Fibroblast of the conjunctiva (primary cell): Measurements from ENCODE around the gene VEGFA.

Experiments used
- DNase-seq: peaks from one replicate; pipeline ENCODE4 v3.0.0-alpha.2; 2010; ENCODE audit warnings: low read depth

VEGFA gene

DNA sequence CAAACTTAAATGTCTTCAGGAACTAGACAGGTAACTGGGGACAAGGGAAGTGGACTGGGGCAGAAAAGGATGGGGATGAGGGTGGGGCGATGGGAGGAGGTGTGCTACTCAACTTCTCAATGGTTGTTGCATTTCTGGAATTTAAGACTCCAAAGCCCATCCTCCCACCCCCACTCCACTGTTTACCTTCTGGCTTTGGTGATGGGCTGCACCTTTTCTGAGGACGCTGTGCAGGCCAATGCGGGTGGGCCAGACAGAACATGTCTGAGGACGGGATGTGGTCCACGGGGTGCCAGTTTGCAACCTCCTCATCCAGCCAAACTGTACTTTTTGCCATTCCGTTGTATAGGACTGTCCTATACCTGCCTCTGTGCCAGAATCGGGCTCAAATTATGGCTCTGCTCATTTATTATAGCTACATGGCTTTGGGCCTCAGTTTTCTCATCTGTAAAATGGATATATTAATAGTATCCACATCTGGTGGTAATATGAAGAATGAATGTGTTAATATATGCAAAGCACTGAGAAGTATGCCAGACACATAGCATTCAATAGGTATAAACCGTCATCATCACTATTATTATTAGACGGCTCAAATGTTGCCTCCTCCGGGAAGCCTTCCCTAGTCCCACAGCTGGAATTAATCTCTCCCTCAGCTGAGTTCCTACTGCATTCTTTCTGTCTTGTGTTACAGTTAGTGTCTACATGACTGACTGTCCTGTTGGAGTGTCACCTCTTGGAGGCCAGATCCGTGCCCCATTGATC is 31.0 kb upstream of the VEGFA start:
- DNase-seq: no peak

DNA sequence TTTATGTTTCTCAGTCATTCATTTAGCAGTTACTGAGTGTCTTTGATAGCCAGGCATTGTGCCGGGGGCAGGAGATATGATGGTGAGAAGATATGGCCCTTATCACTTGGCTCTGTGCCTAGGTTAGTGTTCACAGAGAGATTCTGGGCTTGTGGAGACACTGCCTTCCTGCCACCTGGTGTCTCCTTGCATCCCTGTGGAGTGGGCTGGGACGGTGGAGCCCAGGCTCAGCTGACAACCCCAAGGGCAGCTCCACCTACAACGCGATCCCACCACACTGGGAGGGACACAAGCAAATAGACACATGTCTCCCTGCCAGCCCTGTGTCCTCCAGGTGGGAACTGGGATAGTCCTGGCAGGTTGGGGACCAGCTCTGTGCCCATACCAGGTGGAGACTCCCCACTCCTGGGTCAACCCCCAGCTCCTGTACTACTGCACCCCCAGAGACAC is 30.3 kb upstream of the VEGFA start:
- no peak for DNase-seq

DNA sequence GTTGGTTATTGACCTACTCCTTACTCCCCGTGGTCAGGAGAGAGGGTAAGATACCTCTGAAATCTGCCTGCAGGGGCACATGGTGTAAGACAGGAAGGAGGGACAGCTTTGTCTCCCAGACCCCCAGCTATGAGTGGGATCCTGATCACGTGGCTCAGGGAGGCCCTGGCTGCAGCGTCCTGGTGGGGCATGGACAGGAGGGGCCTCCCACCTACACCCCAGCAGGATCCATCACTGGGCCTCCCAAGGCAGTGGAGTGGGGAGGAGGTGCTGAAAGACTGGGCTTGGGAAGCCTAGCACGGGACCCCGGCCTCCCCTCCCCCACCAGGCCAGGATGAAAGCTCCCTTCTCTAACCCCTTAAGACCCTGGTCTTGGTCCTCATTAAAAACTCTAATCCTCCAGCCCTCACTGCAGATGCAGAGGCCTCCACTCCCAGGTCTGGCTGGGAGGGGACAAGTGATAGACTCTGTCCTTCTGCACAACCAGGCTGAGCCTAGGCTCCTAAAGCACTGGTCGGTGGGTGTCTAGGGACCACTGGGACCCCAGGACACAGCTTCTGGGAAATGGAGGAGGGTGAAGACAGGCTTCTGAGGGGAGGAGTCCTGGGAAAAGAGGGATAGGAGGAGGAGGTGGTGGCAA is 29.6 kb upstream of the VEGFA start:
- no peak for DNase-seq

DNA sequence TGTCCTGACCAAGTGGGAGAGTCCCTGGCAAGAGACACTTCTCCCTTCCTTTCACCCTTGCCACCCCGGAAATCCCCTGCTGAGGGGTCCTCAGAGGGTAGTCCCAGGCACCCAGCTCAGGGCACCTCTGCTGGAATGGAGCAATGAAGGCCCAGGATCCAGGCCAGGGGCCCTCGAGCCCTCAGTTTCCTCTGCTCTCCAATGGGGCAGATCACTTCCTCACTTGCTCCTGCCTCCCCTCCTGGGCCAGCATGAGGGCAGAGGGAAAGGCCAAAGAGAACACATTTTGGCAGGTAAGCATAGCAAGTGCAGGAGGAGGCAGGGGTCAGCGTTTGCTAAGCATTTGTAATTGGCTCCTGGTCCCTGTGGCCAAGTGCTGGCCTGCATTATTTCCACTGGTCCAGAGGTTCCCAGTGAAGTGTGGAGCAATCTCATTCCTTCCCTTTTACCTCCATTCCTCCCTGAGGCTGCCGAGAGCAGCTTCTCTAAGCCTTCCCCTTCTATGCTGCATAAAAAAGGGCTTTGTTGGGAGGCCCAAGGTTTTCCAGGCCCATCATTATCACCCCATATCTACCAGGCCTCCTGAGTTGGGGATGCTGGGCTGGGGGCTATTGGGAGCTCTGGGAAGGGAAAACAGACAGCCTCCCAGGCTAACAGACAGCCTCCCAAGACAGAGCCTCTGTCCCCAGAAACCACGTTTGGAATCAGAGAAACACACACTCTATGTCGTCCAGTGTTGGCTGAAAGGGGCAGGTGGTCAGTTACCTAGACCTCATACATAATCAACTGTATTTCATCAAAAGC is 28.8 kb upstream of the VEGFA start:
- no peak for DNase-seq

DNA sequence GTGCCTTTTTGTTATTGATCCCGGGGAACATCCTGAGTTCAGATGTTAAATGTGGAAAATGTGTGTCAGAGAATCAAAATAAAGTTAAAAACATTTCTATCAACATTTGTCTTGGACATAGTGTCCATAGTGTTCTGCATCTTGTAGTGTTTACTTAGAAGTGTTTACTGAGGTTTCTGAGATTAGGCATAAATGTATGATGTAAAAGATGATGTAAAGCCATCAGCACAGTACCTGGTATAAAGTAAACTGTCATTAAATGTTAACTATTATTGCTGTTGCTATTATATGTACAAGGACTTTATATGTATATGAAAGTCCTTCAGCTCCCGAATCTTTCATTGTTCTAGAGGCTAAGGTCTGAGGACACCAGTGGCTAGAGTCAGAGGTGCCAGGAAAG is 28.2 kb upstream of the VEGFA start:
- DNase-seq: no peak

DNA sequence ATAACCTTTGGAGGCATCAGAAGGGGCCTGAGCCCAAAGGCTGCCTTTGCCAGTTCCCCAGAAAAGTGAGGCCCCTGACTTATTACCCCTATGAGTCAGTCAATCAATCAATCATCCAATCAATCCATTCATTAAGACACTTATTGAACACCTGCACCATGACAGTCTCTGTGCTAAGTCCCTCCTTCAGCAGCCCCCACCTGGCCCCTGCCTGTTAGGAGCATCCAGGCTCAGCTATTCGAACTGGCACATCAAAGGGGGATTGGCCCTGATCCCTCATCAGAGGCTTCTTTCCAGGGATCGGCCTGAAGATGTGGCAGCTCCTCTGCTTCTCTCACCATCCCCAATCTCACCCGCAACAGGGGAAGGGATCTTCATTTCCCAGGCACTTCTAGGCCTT is 27.7 kb upstream of the VEGFA start:
- DNase-seq: no peak

DNA sequence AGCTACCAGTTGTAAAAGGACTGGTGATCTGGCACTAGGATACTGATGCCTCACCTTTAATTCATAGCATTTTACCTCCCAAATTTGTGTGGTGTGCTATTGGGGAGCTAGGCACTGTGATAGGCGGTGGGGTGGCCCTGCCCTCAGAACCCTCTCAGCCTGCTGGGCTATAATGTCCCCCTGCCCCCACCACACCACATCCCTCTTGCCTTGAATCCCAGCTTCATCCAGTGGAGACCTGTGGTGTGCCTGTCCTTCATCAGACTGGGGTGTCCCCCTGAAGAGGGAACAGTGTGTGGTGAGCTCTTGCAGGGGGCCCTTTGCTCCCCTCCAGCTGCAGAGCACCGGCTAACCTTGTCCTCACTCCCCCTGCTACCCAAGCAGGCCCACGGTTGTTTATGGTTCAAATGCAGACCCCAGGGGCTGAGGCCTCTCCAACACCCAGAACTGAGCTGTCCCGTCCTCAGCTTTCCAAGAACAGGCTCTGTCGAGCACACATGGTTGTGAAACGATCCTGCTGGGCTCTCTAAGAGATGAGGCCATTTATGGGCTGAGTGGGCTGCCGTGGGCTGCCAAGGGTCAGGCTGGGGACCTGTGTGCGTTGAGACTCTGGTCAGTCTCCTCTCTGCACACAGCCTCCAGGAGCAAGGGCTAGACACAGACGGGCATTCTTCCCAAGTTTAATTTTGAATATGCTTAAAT is 26.9 kb upstream of the VEGFA start:
- no peak for DNase-seq

DNA sequence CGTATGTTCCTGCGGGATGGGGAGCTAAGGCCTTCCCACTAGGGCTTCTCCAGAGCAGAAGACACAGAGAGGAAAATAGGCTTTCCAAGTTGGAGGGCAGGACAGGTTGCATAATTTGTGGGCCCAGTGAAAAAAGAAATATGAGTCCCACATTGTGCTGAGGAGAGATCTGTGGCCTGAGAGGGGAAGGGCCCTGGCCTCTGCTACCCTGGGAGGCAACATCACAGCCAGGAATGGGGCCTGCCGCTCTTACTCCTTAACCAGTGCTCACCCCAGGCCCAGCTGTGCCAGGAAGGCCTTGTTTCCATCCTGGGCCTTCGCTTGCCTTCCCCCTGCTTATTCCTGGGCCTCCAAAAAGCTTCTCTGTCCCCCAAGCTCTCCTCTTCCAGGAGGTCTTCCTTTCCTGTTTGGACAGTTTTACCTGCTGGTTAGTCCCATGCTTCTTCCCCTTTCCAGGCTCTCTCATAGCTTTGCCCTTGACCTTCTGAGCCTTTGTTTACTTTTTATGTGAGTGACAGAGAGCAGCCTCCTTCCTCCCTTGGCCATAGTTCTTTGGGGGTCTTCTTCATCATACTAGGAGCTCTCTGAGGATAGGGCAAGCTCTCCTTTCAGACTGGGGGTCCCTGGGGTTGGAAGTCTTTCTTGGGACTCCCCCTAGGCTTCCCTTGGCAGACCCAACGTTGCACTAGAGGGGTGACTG is 26.2 kb upstream of the VEGFA start:
- no peak for DNase-seq

DNA sequence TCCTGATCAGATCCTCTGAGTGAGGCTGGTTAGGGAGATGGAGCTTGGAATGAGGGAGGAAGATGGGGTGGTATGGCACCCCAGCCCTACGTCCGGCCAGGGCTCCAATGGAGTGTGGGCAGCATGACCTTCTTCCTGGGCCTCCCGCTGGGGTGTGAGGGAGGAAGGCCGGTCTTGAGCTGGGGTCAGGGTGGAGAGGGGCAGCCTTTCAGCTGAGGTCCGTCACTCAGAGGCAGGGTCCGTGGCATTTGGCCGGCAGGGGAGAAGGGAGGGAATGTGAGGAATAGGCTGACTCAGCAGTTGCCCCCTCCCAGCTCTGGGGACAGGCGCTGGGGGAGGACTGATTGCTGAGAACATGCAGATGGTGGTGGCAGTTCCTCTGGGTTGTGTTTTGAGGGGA is 25.5 kb upstream of the VEGFA start:
- no peak for DNase-seq

DNA sequence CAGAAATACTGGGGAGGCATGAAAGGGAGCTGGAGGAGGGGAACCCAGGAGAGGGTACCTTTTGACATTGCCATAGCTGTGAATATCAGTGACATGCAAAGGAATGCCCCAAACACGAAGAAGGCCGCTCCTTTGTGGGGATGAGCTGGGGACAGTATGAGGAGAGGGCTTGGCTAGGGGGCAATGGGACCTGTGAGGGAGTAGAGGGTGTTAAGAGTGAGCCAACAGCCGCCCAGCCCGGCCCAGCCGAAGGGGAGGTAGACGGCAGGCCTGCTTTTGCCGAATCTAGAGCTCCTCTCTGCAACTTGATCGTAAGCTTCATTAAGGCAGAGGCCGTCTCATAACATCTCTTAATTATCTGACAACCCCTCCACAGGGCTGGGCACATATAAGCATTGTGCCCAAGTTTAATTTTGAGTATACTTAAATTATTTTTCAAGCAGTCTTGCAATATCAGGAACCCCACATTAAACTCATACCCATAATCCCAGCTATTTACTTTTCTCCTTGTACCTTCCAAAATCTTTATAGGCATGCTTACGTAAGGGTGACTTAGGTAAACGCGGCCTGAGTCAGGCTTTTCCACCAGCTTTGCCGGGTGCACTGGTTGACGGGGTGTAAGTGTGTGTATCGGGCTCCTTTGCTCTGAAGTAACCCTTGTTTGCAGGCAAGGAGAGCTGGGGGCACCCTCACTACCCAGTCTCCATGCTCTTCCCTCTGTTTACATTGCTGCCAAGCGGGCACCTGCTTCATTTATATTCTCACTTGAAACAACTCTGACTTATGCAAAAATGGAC is 24.9 kb upstream of the VEGFA start:
- no peak for DNase-seq

DNA sequence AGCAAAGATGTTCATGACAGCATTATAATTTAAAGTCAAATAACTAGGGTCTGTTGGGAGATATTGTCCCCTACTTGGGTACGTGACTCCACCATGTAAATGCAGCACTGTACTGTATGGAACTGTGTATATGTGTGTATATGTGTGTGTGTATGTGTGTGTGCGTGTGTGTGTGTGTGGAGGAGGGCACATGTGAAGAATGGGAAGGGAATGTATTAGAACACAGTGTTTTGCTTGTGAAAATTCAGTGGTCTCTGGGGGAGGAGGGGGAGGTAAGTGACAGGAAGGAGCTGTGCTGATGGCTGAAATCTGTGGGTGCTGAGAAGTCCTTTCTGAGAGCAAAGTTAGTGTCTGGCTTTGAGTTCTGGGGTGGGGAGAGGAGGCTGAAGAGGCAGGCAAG is 23.9 kb upstream of the VEGFA start:
- DNase-seq: no peak

DNA sequence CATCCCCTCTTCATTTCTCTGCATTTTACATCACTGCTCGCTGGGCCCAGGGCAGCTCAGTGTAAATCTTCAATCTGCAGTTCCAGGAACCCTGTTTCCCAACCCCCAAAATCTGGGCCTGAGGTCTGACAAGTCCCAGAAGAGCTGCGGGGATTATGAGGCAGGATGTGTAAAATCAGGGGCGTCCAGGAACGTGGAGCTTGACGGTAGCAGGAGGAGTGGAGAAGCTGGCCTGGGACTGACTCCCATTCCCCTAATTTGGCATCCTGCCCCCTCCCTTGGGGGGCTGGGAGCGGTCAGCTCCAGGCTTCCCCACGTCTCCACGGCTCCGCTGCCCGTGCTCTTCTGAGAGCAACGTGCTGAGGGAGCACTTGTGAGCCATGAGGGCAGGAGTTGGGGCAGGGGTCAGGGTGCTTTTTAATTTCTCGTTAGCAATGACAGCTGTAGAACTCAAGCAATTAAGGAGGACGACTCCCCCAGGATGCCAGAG is 23.4 kb upstream of the VEGFA start:
- DNase-seq: no peak

DNA sequence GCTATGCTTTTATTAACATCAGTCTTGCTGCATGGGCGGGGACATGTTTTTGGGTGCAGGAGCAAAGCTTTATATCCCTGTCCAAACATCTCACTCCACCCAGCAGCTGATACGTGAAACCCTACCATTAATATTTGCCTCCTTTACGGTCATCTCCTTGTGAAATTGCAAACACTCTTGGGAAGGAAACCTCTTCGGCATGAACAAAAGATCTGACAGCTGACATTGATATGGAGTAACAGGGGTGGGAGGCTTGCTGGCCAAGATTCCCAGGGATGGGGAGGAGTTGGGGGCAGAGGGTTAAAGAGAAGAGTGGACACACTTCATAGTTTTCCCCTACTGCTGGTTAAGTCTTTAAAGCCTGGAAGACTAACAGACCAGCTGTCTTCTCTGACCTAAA is 22.2 kb upstream of the VEGFA start:
- DNase-seq: no peak

DNA sequence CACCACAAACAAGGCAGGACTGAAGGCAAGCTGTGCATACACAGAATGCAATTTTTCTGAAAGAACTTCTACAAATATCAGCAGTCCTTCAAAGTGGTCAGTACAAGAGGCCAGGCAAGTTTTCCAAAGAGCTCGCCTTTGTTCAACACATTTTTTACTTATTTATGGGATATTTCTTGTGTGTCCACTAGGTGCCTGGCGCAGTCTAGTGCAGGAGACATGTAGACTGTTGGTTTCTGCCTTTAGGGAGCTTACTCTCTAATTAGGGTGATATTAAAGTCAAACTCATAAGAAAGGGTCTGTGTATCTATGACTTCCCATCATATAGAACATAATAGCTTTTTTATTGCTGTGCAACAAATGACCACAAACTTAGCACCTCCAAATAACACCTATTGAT is 21.2 kb upstream of the VEGFA start:
- DNase-seq: no peak

DNA sequence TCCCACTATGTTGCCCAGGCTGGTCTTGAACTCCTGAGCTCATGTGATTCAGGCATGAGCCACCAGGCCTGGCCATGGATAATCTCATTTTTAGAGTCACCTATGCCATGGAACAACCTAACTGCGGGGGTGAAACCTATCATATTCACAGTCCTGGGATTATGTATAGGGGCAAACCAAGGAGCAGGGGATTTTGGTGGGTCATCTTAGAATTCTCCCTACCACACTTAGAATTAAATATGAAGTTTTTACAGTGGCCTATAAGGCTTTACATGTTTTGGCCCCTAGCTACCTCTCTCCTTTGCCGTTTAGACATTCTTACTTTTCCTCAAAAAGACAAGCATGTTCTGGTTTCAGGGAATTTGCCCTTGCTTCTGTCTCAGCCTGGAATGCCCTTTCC is 20.6 kb upstream of the VEGFA start:
- DNase-seq: no peak

DNA sequence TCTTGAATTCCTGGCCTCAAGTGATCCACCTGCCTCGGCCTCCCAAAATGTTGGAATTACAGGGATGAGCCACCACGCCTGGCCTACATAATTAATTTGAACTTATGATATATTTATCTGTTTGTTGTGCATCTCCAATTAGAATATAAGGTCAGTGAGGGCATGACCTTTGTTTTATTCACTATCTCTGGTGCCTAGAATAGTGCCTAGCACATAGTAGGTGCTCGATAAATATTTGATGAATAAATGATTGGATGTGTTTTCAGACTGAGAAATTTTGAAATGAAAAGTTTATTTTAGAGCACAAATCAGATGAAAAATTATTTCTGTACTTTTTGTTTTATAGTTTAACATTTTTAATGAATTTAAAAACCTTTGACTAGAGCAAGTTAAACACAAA is 19.4 kb upstream of the VEGFA start:
- DNase-seq: no peak

DNA sequence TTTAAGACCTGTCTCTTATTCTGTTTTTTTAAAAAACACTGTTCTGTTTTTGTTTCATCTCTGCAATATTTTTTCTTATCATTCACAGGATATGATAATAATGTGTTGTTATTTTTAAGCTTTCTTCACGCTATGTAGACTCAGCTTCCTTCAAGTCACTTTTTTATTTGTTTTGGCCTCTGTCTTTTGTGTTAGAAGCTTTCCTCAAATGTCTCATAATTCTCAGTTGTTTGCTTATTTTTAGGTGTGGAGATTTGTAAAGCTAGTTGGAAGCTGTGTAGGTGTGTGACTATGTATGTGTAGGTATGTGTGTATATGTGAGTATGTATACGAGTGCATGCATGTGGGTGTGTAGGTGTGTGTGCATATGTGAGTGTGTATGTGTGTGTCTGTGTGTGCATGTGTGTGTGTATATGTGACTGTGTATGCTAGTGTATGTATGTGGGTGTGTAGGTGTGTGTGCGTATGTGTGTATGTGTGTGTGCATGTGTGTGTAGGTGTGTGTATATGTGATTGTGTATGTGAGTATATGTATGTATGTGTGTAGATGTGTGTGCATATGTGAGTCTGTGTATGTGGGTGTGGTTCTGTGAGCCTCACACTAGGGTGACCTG is 16.3 kb upstream of the VEGFA start:
- DNase-seq: no peak

DNA sequence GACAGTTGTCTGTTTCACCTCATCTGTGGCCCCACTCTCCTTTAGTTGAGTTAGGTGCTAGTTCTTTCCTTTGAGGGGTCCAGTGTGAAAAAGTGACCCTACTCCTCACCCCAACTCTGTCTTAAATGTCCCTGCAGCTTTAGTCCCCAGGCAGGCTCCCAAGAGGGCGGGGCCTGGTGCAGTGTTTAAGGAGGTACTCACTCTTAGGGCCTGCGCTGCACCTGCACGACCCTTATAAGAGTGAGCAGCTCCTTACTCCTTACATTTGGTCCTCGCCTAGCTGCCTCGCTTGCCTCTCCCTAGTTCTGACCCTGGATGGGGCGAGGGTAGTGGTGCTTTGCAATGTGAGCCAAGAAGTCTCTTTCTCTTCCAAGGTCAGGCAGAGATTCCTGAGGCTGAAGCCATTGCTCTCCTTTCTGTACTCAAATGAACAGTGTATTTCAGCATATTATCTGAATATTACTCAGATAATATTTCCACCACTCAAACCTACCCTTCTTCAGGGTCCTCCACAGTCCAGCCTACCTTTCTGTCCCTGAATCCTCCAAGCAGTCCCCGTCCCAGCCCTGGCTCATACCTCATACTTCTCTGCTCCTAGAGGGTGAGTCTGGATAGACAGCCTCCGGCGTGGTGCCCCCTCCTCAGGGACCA is 11.9 kb upstream of the VEGFA start:
- DNase-seq: no peak

DNA sequence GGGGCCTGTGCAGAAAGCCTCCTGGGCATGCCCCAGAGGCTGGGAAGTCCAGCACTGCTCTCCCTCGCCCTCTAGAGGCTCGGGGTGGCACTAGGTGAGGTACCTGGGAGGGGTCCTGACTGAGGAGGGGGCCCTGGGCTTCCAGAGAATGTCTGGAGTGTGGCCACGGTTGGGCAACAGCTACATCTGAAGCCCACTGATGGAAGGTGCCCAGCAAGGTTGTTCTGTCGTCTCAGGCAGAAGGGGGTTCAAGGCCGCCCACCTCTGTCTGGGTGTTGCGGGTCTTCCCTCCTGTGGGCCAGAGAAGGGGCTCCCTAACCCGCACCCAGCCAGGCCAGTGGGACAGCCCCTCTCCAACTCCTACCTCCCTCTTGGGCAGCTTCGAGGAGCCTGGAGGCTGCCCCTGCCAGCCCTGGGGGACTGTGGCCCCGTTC is 11.4 kb upstream of the VEGFA start:
- no peak for DNase-seq
